A172 (cell line): ENCODE measurements around the gene TMEM247. TPM values are rescaled to one million over a fixed set of nuclear protein-coding genes. Genes with fewer than 3 reads are reported as not detected.

Source experiments
- DNase-seq: peaks from one replicate; pipeline ENCODE4 v3.0.0-alpha.2; 2015; ENCODE audit warnings: low spot score
- total RNA-seq: library from RNA; depleted of rRNA; stranded (reverse); fragments of >200 nt; shearing (Covaris generic); gene quantifications from 2 replicates; pipeline ENCODE4 v1.2.3, GENCODE V29; 2014; rRNA removed

The TMEM247 gene
- not detected in 2 replicates for total RNA-seq

DNA sequence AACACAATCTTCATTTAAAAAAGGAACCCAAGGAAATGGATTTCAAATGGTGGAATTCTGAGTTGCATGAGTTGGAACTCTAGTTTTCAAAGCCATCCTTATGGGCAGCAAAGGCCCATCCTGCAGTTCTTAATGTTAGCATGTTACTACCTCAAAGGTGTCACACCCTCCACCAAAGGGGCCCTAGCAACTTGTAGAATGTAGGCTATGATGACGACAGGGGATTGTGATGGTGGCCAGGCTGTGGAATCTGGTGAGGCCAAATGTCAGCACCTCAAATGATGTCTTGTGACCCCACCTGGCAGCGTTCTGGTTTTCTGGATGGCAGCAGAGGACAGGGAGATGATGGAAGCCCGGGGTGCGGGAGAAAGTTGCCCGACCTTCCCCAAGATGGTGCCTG lies at the start of gene TMEM247:
Gene TMEM247, plus strand, starts transcription at position 301 of the 400 bp plus-strand sequence.
- no peak for DNase-seq

DNA sequence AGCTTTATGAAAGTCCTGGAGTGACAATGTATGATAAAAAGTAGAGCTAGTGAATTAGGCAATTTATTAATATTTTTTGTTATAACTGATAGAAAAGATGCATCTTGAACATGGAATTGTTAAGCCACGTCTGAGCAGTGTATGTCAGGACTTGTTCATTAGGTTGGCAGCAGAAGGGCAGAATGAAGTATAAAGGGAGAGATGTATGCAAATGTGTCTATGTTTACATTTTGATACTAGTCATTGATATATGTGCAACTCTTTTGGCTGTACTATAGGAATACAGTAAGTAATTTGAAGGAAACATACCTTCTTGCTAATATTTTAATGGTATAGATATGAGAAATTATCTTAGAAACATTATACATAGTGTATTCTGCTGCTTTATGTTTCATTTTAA lies 49.0 kb upstream of the TMEM247 start:
- DNase-seq: no peak

DNA sequence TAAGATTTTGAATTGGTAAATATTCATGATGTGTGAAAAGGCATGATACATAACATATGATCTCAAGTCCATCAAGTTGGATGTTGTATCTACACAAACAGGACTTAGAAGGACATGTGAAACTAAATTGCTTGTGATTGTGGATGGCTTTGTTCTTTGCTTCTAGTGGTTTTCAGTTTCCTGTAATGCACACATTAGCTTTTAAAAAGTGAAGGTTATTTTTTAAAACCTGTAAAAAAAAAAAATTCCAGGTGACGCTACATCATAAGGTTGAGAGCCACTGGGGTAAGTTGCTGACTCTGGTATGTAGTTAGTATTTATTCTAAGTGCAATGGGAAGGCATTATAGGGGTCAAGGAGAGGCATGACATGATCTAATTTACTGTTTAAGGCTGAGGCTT lies 48.4 kb upstream of the TMEM247 start:
- no peak for DNase-seq

DNA sequence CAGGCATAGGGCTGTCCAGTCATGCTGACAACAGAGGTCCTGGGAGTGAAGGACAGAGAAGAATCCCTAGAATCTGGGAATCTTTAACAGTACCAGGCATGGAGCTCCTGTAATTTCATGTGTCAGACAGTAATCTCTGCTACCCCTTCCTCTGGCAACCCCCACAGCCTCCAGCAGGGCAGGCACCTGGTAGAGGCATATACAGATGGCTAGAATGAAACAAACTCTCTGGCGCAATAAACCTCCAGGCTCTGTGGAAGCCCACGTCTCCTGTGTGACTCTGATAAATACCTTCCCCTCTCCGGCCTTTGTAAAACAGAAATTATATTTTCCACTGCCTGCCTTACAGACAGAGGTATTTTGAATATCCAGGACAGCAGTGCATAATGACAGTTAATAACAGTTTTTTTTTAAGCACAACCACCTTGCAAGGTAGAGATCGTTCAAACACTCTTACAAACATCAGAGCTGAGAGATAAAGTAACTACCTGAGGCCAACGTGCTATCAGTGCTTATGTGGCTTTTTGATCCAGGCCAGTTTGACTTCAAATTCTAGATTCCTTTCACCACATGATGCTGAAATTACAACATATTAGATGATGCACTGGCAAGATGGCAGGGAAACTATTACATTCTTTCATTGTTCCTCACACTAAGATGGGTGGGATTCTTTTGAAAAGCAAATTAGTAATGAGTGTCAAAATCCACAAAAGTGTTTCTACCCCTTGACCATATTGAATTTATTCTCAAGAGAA lies 47.7 kb upstream of the TMEM247 start:
- no peak for DNase-seq

DNA sequence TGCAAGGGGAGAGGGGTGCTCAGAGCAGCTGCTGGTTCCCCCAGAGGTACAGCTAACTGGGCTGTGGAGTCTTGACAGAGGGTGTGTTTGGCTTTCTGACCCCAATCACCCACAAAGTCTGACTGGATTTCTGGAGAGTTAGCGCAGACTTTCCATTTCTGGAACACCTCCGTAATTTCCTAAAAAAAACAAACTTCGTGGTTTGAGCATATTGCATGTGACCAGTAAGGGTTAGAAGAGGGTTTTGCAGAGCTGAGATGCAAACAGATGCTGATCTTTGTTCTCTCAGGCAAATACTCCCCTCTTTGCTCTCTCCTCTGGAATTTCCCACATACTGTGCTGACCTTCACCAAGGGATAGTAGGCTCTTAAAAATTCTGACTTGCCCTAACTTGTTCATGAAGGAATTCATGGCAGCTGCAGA lies 44.5 kb upstream of the TMEM247 start:
- peak; percentile 14 for DNase-seq

DNA sequence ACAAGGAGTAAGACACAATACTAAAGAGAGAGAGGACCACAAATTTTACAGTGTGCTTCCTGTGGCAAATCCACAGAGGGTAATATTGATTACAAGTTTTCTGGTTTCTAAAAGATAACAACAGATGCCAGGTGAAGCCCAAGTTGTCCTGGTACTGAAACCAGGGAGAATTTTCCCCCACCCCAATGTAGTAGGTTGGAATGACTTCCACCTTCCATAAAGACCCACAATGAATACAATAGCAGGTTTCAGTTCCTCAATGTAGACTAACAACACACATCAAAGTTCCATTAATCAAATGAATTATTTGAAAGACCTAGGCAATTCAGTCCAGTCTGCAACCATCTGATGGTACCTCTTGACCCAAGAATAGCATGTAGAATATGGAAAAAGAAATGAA lies 44.0 kb upstream of the TMEM247 start:
- DNase-seq: no peak

DNA sequence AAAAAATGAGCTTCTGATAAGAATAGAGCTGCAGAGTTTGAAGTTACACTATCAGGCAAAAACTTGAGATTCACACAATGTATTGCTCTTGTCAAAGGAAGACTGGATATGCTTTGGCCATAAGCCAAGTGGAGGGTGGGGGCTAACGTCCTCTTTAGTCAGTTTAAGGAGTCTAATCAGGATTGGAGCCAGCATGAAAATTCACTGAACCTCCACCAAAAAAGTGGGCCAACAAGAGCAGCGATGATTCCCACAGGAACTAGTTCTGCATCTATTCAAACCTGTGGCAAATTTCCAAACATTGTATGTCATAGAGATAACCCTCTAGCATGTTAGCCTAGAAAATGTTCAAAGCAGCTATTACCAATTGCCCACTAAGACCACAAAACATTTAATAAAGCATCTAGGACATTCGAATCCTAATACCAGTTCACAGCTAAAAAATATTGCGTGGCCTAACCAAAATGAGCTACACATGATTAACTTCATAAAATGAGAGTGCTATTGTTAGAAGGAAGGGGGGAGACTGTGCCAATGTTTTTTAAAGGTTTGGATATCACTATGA lies 43.5 kb upstream of the TMEM247 start:
- no peak for DNase-seq

DNA sequence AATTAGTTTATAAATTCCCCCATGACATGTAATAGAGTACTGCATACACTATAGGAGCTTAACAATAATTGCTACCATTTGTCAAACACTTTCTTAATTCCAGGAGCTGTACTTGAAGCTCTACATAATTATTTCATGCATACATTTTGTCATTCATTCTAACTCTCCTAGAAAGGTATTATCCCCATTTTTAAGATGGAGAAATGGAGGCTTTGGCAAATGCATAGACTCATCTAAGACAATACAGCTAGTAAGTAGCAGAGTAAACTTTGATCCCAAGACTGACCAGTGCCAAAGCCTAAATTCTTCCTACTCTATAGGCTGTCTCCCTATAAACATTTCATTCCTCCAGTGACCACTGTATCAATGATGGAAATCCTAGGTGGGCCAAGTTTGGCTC lies 42.6 kb upstream of the TMEM247 start:
- DNase-seq: no peak

DNA sequence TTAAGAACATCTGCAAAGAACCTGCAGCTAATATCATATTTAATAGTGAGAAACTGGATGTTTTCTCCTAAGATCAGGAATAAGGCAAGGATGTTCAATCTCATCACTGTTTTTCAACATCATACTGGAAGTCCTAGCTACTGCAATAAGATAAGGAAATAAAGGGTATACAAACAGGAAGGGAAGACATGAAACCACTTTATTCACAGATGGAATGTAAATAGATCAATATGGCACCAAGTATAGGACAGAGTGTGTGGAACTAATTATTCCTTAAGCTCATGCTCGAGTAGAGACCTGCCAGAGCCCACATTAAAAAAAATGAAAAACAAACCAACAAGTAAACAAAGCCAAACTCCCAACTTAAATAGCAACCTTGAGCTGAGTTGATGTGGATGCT lies 41.3 kb upstream of the TMEM247 start:
- DNase-seq: no peak

DNA sequence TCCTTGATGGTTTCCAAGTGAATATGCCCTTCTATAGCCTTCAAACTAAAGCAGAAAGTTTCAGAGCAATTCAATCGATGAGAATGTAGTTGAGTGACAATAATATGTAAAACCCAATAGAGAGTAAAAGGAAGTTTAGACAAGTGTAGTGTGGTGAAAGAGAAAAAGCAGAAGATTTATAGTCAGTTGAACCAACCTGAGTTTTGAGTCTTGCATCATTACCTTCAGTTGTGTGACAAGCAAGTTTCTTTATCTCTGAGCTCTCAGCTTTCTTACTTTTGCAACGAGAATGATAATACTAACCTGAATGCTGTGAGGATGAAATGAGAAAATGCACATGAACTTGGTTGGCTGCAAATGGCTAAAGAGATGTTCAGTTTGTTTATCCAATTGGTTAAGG lies 40.6 kb upstream of the TMEM247 start:
- no peak for DNase-seq

DNA sequence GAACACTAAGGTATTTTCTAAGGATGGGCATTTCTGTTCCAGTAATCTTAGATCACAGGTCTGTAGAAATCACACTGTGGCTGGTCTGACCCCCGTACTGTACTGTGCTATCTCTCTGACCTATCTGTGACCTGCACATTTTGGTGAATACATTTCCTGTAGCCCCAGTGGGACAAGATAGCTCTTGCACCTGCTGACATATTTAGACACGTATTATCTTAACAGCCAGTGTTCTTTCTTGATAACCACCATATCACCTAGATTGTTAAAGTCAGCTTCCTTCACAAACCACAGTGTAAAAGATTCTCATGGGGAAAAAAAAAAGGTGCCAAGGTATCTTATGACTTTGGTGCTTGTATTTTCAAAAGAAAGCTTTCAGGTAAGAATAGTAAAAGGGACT lies 39.8 kb upstream of the TMEM247 start:
- DNase-seq: no peak

DNA sequence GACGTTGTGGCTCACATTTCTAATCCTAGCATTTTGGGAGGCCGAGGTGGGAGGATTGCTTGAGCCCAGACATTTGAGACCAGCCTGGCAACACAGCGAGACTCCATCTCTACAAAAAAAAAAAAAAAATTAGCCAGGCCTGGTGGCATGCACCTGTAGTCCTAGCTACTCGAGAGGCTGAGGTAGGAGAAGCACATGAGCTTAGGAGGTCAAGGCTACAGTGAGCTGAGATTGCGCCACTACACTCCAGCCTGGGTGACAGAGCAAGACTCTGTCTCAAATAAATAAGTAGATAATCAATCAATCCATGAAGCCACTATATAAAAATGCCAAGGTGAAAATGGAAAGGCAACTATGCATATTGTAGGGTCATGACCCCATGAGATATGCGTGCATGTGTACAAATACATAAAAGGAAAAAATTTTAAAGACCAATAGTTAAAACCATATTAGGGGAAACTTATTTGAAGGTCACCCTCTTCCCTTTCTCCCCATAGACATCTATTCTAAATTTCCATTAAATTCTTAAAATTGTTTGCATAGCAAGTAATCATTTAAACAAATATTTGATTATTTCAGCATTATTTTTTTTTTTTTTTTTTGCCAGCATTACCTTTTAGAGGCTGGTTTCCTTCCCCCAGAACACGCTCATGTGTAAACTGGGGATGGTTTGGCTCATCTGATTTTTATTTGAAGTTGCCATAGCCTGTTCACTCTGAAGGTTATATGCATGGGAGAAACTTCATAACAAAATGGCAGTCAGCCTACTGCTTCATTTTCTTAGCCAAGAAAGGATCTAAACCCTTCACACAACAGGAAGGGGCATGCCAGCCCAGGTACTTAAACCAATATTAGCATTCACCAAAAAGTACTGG lies 37.3 kb upstream of the TMEM247 start:
- no peak for DNase-seq

DNA sequence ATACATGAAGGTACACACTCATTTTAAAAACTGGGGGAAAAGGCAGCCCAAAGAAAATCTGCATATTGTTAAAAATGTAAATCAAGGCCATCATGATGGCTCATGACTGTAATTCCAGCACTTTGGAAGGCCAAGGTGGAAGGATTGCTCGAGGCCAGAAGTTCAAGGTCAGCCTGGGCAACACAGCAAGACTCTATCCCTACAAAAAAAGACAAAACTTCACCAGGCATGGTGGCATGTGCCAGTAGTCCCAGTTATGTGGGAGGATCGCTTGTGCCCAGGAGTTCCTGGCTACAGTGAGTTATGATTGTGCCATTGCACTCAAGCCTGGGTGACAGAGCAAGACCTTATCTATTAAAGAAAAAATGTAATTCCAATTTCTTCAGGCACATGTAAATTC lies 34.6 kb upstream of the TMEM247 start:
- no peak for DNase-seq

DNA sequence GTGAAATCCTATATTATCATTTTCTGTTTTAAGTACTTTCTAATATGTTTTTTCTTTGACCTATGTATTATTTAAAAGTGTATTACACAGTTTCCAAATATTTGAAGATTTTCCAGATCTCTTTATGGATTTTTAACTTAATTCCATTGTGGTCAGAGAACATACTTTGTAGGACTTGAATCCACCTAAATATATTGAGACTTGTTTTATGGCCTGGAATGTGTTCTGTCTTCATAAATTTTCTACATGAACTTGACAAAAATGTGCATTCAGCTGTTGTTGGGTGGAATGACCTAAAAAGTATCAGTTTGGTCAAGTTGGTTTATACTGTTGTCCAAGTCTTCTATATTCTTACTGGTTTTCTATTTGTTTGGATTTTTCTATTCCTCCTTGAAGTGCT lies 33.8 kb upstream of the TMEM247 start:
- no peak for DNase-seq

DNA sequence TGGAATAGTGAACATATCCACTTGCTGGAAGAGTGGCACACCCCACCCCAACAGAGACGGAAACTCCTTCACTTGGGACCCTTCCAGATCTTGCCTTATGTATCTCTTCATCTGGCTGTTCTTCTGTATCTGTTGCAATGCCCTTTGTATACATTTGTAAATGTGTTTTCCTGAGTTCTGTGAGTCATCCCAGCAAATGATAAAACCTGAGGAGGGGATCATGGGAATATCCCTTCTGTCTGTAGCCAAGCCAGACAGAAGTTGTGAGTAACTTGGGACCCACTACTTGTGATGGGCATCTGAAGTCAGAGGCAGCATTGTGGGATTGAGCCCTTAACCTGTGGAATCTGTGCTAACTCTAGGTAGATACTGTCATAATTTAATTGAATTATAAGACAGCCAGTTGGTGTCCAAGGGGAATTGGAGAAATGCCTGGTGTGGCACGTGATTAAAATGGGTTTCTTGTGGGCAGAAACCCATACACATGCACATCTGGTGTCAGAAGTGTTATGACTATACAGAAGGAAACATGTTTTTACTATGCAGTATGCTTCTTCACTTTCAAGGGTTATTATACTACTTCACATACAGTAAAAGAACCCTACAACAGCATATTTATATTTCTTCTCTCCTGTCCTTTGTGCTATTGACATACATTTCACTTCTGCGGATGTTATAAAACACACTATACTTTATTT lies 32.3 kb upstream of the TMEM247 start:
- no peak for DNase-seq

DNA sequence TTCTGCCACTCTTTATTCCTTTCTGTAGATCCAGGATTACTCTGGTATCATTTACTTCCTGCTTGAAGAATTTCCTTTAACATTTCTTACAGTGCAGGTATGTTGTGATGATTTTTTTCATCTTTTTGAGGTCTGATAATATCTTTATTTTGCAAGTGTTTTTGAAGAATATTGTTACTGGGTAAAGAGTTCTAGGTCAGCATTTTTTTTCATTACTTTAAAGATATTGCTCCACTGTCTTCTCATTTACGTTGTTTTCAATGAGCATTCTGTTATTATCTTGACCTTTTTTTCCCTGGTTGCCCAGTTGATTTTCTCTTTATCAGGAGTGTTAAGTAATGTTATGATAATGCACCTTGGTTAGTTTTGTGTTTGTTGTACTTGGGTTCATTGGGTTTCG lies 31.7 kb upstream of the TMEM247 start:
- DNase-seq: no peak

DNA sequence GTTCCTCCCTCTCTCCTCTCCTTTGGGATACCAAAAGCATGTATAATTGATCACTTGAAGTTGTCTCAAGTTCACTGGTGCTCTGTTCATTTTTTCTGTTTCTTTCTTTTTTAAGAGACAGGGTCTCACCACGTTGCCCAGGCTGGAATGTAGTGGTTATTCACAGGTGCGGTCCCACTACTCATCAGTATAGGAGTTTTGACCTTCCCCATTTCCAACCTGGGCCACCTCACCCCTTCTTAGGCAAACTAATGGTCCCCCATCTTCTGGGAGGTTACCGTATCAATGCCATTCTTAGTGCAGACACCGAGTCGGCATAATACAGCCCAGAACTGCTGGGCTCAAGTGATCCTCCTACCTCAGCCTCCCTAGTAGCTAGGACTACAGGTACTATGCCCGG lies 31.3 kb upstream of the TMEM247 start:
- no peak for DNase-seq

DNA sequence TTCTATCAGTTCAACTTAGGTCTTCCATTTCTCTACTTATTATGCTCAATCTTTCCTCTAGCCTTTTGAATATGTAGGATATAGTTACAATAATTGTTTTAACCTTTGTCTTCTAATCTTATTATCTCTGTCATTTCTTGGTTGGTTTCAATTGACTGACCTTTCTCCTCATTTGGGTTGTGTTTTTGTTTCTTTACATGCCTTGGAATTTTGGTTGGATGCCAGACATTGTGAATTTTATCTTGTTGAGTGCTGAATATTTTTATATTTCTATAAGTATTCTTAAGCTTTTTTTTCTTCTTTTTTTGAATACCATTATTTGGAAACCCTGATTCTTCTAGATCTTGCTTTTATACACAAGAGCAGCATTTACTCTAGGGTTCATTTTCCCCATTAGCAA lies 30.7 kb upstream of the TMEM247 start:
- no peak for DNase-seq

DNA sequence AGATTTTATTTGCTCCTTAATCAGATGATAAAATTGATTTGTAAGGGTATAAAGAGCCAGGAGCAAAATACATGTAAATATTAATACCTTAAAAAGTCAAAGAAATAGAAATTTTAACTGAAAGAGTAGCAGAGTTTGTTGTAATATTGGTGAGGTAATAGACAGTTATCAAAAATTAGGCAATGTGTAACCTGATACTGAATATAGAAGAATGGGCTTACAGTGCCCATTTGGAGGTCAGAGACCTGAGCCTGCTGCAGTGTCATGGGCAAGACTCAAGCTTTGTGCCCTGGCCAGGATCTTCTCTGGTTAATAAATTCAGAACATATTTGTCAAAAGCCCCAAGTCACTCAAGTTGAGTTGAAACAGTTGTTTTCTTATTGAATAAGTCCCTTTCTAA lies 29.7 kb upstream of the TMEM247 start:
- DNase-seq: no peak

DNA sequence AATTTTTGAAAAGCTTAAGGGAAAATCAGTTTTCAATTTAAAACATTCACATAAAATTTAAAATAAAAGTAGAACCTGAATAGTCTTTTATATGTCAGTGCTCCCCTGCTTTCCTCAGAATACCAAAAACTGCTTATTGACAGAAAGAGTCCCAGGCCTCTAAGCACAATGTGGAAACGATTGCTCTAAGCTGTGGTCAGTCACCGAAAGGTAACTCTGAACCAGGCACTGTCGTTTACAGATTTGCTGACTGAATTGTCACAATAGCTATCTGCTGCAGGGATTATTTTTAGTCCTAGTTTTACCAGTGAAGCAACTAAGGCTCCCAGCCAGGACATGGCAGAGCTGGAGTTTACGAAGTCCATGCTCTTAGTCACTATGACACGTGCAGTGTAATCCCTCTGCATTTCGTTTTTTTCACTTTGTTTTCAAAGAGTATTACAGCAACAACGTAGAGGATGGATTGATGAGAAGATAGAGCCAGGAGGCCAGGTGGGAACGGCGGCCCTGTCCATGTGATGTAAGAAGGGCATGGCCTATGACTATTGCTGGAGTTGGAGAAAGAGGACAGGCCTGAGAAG lies 28.1 kb upstream of the TMEM247 start:
- no peak for DNase-seq

DNA sequence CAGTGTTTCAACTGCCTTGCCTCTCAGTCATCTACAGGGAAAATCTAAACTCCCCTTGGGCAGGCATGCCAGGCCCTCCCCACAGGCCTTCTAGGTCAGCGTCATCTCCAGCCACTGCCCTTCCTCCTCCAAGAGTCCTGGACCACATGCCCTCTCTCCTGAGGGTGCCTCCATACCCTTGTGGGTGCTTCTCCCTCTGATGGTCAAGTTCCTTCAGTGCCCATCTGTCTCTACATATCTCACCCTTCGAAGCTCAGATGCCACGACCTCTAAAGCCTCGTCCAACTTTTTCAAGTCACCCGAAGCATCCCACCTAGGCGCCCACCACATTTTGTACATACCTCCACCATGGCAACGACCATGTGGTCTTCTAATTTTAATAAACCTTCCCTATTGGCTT lies 22.6 kb upstream of the TMEM247 start:
- no peak for DNase-seq
